Measurements from ENCODE around the gene CT47C1. TPM values are rescaled to one million over a fixed set of nuclear protein-coding genes. Genes with fewer than 3 reads are reported as not detected.

CT47C1 gene
- polyA plus RNA-seq, 1 experiment = not detected

- H3K9me3 ChIP-seq (ENCODE audit: control insufficient read depth, insufficient read depth, low read length) = no peaks in the 10 kb centered on the region
- ChIA-PET POLR2A (no interaction called here), CTCF (interaction anchor here (0.6 to 3.7 kb wide), 27 partner anchors 9 to 1943 kb away, joined by 3 to 48 read pairs (median 4); no protein-coding TSS in a partner anchor)
- H3K27ac ChIP-seq (ENCODE audit: low read depth, low read length) = no peak overlapping the region
- TF ChIP-seq, protein P1, sequence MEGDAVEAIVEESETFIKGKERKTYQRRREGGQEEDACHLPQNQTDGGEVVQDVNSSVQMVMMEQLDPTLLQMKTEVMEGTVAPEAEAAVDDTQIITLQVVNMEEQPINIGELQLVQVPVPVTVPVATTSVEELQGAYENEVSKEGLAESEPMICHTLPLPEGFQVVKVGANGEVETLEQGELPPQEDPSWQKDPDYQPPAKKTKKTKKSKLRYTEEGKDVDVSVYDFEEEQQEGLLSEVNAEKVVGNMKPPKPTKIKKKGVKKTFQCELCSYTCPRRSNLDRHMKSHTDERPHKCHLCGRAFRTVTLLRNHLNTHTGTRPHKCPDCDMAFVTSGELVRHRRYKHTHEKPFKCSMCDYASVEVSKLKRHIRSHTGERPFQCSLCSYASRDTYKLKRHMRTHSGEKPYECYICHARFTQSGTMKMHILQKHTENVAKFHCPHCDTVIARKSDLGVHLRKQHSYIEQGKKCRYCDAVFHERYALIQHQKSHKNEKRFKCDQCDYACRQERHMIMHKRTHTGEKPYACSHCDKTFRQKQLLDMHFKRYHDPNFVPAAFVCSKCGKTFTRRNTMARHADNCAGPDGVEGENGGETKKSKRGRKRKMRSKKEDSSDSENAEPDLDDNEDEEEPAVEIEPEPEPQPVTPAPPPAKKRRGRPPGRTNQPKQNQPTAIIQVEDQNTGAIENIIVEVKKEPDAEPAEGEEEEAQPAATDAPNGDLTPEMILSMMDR (IDR thresholded peaks at IDR 0.05; ENCODE audit: low read depth, low read length) = peak; percentile 69
- peak; percentile 15 for DNase-seq (ENCODE audit: low read depth, low spot score)
- no peaks in the 10 kb centered on the region for H3K27me3 ChIP-seq (ENCODE audit: control insufficient read depth, insufficient read depth, low read length)
- H3K4me3 ChIP-seq (ENCODE audit: low read depth, low read length) = no peak overlapping the region
Observed at GRCh38 chrX:119067023-119067739, 5.6 kb upstream of the CT47C1 start.

- ChIA-PET CTCF (interaction anchor here (1.3 kb wide), 1 partner anchor 64 kb away, joined by 9 read pairs; no protein-coding TSS in a partner anchor), POLR2A (no interaction called here)
- TF ChIP-seq, protein P1 (IDR thresholded peaks at IDR 0.05; ENCODE audit: low read depth, low read length) = no peak
- no peak for DNase-seq (ENCODE audit: low read depth, low spot score)
- no peaks in the 10 kb centered on the region for H3K27me3 ChIP-seq (ENCODE audit: control insufficient read depth, insufficient read depth, low read length)
- no peak overlapping the region for H3K4me3 ChIP-seq (ENCODE audit: low read depth, low read length)
- H3K9me3 ChIP-seq (ENCODE audit: control insufficient read depth, insufficient read depth, low read length) = no peaks in the 10 kb centered on the region
- no peak overlapping the region for H3K27ac ChIP-seq (ENCODE audit: low read depth, low read length)
Observed at GRCh38 chrX:119069128-119069527, 3.7 kb upstream of the CT47C1 start.

GRCh38 chrX:119069762-119070161 lies 3.0 kb upstream of the CT47C1 start:
- CTCF ChIA-PET = no interaction called here
- Histone ChIP-seq H3K27ac (ENCODE audit: low read depth, low read length) (no peak overlapping the region), H3K27me3 (ENCODE audit: control insufficient read depth, insufficient read depth, low read length) (no peaks in the 10 kb centered on the region), H3K9me3 (ENCODE audit: control insufficient read depth, insufficient read depth, low read length) (no peaks in the 10 kb centered on the region), H3K4me3 (ENCODE audit: low read depth, low read length) (no peak overlapping the region)
- TF ChIP-seq, protein P1 (IDR thresholded peaks at IDR 0.05; ENCODE audit: low read depth, low read length) = no peak
- POLR2A ChIA-PET = no interaction called here
- DNase-seq (ENCODE audit: low read depth, low spot score) = no peak

GRCh38 chrX:119071381-119071780 lies 1.4 kb upstream of the CT47C1 start:
- Histone ChIP-seq H3K27me3 (ENCODE audit: control insufficient read depth, insufficient read depth, low read length) (no peaks in the 10 kb centered on the region), H3K27ac (ENCODE audit: low read depth, low read length) (no peak overlapping the region), H3K9me3 (ENCODE audit: control insufficient read depth, insufficient read depth, low read length) (no peaks in the 10 kb centered on the region), H3K4me3 (ENCODE audit: low read depth, low read length) (no peak overlapping the region)
- DNase-seq (ENCODE audit: low read depth, low spot score) = no peak
- CTCF ChIA-PET = interaction anchor here (0.7 kb wide), 1 partner anchor 66 kb away, joined by 4 read pairs; no protein-coding TSS in a partner anchor
- POLR2A ChIA-PET = no interaction called here
- TF ChIP-seq, protein P1 (IDR thresholded peaks at IDR 0.05; ENCODE audit: low read depth, low read length) = no peak

DNA sequence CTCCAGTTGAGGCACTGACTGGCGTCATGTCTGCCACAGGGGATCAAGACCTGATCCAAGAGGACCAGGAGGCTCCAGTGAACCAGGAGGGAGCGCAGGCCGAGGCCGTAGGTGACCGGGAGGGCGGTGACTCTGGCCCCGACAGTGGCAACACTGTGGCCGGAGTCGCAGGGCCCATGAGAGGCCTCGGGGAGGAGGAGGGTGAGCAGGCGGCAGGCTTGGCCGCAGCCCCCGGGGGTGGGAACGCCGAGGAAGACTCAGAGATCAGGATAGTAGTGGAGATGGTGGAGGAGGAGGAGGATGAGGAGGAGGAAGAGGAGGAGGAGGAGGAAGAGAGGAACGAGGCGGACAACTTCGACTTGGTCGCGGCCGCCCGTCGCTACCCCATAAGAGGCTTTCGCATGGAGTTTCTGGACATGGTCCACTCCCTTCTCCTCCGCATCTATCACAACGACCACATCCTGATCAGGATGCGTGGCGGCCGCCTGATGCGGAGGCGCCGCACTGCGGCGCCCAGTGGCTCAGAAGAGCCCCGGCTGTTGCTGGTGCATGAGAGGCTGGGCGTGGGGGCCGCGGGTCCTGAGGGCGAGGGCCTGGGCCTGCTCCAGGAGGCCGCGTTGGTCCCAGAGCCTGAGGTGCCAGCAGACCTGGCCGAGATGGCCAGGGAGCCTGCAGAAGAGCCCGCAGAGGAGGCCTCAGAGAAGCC lies 560 bp downstream of the CT47C1 start:
- POLR2A ChIA-PET = no interaction called here
- DNase-seq (ENCODE audit: low read depth, low spot score) = no peak
- H3K27me3 ChIP-seq (ENCODE audit: control insufficient read depth, insufficient read depth, low read length) = no peaks in the 10 kb centered on the region
- TF ChIP-seq, protein P1 (IDR thresholded peaks at IDR 0.05; ENCODE audit: low read depth, low read length) = no peak
- CTCF ChIA-PET = no interaction called here
- no peaks in the 10 kb centered on the region for H3K9me3 ChIP-seq (ENCODE audit: control insufficient read depth, insufficient read depth, low read length)
- H3K27ac ChIP-seq (ENCODE audit: low read depth, low read length) = no peak overlapping the region
- H3K4me3 ChIP-seq (ENCODE audit: low read depth, low read length) = no peak overlapping the region

All from AG04450 (cell line).